A673 (cell line): ENCODE data around the gene HDAC10. TPM values are rescaled to one million over a fixed set of nuclear protein-coding genes. Genes with fewer than 3 reads are reported as not detected.

ENCODE experiments used
- BruUV-seq: library from RNA; stranded (reverse); fragments of 400-500 nt; replicated peaks from 2 replicates; lab custom pipeline; 2021; lab: Mats Ljungman, UMichigan
- CTCF ChIA-PET: fragments of 300-600 bp; sonication (Branson Sonifier 250); formaldehyde crosslinking; loops from one replicate; lab custom pipeline; 2022; ENCODE audit warnings: antibody characterized with exemption; lab: Charles Lee
- POLR2A ChIA-PET: fragments of 300-600 bp; sonication (Branson Sonifier 250); formaldehyde crosslinking; loops from one replicate; lab custom pipeline; 2022; ENCODE audit warnings: antibody characterized with exemption; ENCODE audit not compliant: low non-redundant PET; lab: Charles Lee
- DNase-seq: peaks from one replicate; pipeline ENCODE4 v3.0.0-alpha.2; 2015; ENCODE audit warnings: low spot score
- H3K27ac ChIP-seq: fragments of 200-600 bp; sonication (generic); 2 replicates; pipeline ENCODE4 v1.5.1; 2016; ENCODE audit warnings: mixed run types, low read depth, mild to moderate bottlenecking, mixed read lengths, antibody characterized with exemption, low read length; ENCODE audit not compliant: poor library complexity, severe bottlenecking
- H3K27me3 ChIP-seq: fragments of 200-600 bp; sonication (generic); replicated peaks from 2 replicates; pipeline ENCODE4 v1.6.1; 2017; ENCODE audit warnings: mixed run types, low read depth, mild to moderate bottlenecking, mixed read lengths, antibody characterized with exemption, low read length; ENCODE audit not compliant: insufficient read depth, poor library complexity
- H3K36me3 ChIP-seq: fragments of 200-600 bp; sonication (generic); 2 replicates; pipeline ENCODE4 v1.6.1; 2016; ENCODE audit warnings: mixed run types, mild to moderate bottlenecking, mixed read lengths, antibody characterized with exemption, low read length; ENCODE audit not compliant: insufficient read depth, poor library complexity, severe bottlenecking
- H3K4me1 ChIP-seq: fragments of 200-600 bp; sonication (generic); 2 replicates; pipeline ENCODE4 v1.6.1; 2017; ENCODE audit warnings: mixed run types, mild to moderate bottlenecking, mixed read lengths, antibody characterized with exemption, low read length; ENCODE audit not compliant: insufficient read depth, poor library complexity, severe bottlenecking
- H3K4me3 ChIP-seq: fragments of 200-600 bp; sonication (generic); 2 replicates; pipeline ENCODE4 v1.5.1; 2016; ENCODE audit warnings: low read depth, mixed run types, mild to moderate bottlenecking, mixed read lengths, low read length; ENCODE audit not compliant: poor library complexity, severe bottlenecking
- H3K9me3 ChIP-seq: fragments of 200-600 bp; sonication (generic); 2 replicates; pipeline ENCODE4 v1.6.1; 2016; ENCODE audit warnings: mixed run types, low read depth, mild to moderate bottlenecking, mixed read lengths, antibody characterized with exemption, low read length; ENCODE audit not compliant: poor library complexity, severe bottlenecking
- CTCF ChIP-seq: fragments of 300-800, 200-600 bp; sonication (generic); conservative IDR thresholded peaks from 2 replicates; pipeline ENCODE4 v1.5.1; 2017; ENCODE audit warnings: low read depth, mild to moderate bottlenecking, antibody characterized with exemption, low read length, moderate library complexity, mixed read lengths
- EZH2 ChIP-seq: fragments of 200-600 bp; sonication (generic); IDR thresholded peaks from 2 replicates; pipeline ENCODE4 v1.6.1; 2017; ENCODE audit warnings: borderline replicate concordance, low read depth, mild to moderate bottlenecking, mixed read lengths, antibody characterized with exemption, low read length; ENCODE audit not compliant: poor library complexity, severe bottlenecking
- intact Hi-C: fragments of 100-400 bp; cut with micrococcal nuclease; formaldehyde crosslinking; loops from one replicate; pipeline ENCODE4 v1.10.0; 2022; ENCODE audit not compliant: unreplicated experiment
- total RNA-seq: library from RNA; stranded (reverse); gene quantifications from 2 replicates; pipeline ENCODE4 v1.2.3, GENCODE V29; 2021

The HDAC10 gene
- total RNA-seq, 1 experiment from 2014 or later: 38.6 TPM

DNA sequence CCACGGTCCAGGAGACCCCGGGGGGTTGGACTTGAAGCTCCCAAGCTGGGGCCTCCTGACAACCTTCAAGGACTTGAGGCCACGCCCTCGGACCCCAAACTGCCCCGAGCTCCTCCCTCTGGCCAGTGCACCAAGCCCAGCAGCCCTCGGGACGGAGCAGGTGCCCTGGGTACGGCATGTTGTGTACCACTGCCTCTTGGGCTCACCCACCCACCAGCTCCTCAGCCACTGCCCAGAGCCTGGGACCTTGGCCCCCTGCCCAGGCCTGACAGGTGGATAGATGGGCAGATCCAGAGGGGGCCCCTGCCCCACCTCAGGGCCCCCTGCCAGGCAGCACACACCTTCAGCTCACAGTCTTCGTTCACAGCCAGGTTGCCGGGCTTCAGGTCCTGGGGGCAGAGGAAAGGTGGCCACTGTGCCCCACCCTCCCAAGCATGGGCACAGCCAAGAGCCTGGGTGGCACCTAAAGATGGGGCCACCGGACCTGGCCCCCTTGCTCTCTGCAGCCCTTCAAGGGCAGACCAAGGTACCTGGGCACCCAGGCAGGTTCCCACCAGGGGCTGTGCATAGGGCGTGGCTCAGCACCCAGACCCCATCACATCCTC, 5.3 kb upstream of the HDAC10 start:
- no peak for DNase-seq
- ChIA-PET POLR2A (no interaction called here), CTCF (no interaction called here)
- TF ChIP-seq EZH2 (no peak), CTCF (no peak)
- BruUV-seq: no TSS peak
- Histone ChIP-seq H3K9me3 (no peaks in the 10 kb centered on the region), H3K27ac (no peak overlapping the region), H3K4me3 (no peak overlapping the region), H3K36me3 (no peaks in the 10 kb centered on the region), H3K4me1 (peaks cover 3% of the 10 kb centered on the region), H3K27me3 (no peaks in the 10 kb centered on the region)
- intact Hi-C loops: no loop called here

GRCh38 chr22:50255607-50256006, 4.5 kb upstream of the HDAC10 start:
- no peaks in the 10 kb centered on the region for H3K27me3 ChIP-seq
- H3K4me3 ChIP-seq: no peak overlapping the region
- ChIA-PET POLR2A (no interaction called here), CTCF (interaction anchor here (0.5 kb wide), 1 partner anchor 16 kb away, joined by 3 read pairs; no protein-coding TSS in a partner anchor)
- intact Hi-C loops: no loop called here
- H3K36me3 ChIP-seq: no peaks in the 10 kb centered on the region
- TF ChIP-seq CTCF: no peak
- no peaks in the 10 kb centered on the region for H3K9me3 ChIP-seq
- no peak overlapping the region for H3K27ac ChIP-seq
- peaks cover 6% of the 10 kb centered on the region for H3K4me1 ChIP-seq
- DNase-seq: no peak
- no TSS peak for BruUV-seq

DNA sequence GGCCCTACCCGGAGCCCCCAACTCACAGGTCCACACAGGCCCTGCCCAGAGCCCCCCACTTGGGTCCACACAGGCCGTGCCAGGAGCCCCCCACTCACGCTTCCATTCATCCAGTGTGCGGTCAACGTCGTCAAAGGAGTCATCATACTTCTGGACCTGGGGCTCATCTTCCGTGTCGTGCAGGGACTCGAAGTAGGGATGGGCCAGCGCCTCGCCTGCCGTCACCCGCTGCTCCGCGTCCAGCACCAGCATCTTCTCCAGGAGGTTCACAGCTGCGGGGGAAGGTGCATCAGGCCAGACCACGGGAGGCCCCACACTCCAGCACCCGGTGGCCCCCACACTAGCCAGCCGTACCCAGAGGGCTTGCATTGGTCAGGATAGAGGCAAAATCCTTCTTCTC, 4.0 kb upstream of the HDAC10 start:
- no TSS peak for BruUV-seq
- H3K27me3 ChIP-seq: no peaks in the 10 kb centered on the region
- DNase-seq: no peak
- H3K9me3 ChIP-seq: no peaks in the 10 kb centered on the region
- peaks cover 7% of the 10 kb centered on the region for H3K4me1 ChIP-seq
- H3K4me3 ChIP-seq: no peak overlapping the region
- intact Hi-C loops: no loop called here
- POLR2A ChIA-PET: no interaction called here
- no peaks in the 10 kb centered on the region for H3K36me3 ChIP-seq
- no peak overlapping the region for H3K27ac ChIP-seq
- CTCF ChIA-PET: no interaction called here
- TF ChIP-seq EZH2 (no peak), CTCF (no peak)
